Retinal pigment epithelial cell (primary cell): ENCODE measurements around the gene ATP2C2.

ENCODE experiments used
- DNase-seq: peaks from one replicate; pipeline ENCODE4 v3.0.0-alpha.2; 2010; ENCODE audit warnings: low read depth
- H3K4me3 ChIP-seq: 2 replicates; pipeline ENCODE4 v1.5.1; 2011; ENCODE audit warnings: mild to moderate bottlenecking, low read length, control low read depth, moderate library complexity
- TF ChIP-seq, protein P1 (sequence below): conservative IDR thresholded peaks from 2 replicates; pipeline ENCODE4 v1.5.1; 2011; ENCODE audit warnings: low read depth, low read length, control low read depth, inconsistent platforms

Gene ATP2C2

GRCh38 chr16:84451781-84452180 lies 83.4 kb downstream of the ATP2C2 start:
- TF ChIP-seq, protein P1, sequence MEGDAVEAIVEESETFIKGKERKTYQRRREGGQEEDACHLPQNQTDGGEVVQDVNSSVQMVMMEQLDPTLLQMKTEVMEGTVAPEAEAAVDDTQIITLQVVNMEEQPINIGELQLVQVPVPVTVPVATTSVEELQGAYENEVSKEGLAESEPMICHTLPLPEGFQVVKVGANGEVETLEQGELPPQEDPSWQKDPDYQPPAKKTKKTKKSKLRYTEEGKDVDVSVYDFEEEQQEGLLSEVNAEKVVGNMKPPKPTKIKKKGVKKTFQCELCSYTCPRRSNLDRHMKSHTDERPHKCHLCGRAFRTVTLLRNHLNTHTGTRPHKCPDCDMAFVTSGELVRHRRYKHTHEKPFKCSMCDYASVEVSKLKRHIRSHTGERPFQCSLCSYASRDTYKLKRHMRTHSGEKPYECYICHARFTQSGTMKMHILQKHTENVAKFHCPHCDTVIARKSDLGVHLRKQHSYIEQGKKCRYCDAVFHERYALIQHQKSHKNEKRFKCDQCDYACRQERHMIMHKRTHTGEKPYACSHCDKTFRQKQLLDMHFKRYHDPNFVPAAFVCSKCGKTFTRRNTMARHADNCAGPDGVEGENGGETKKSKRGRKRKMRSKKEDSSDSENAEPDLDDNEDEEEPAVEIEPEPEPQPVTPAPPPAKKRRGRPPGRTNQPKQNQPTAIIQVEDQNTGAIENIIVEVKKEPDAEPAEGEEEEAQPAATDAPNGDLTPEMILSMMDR, result no peak
- no peak for DNase-seq

GRCh38 chr16:84453061-84453752 lies 84.9 kb downstream of the ATP2C2 start:
- DNase-seq, result no peak
- H3K4me3 ChIP-seq, result no peak overlapping the region
- TF ChIP-seq, protein P1, result no peak

More at GRCh38 chr16:84451781-84452180, 83.4 kb downstream of the ATP2C2 start:
- no peak overlapping the region for H3K4me3 ChIP-seq

GRCh38 chr16:84454611-84455010 lies 86.3 kb downstream of the ATP2C2 start:
- H3K4me3 ChIP-seq, result no peak overlapping the region
- DNase-seq, result no peak
- TF ChIP-seq, protein P1, result no peak

DNA sequence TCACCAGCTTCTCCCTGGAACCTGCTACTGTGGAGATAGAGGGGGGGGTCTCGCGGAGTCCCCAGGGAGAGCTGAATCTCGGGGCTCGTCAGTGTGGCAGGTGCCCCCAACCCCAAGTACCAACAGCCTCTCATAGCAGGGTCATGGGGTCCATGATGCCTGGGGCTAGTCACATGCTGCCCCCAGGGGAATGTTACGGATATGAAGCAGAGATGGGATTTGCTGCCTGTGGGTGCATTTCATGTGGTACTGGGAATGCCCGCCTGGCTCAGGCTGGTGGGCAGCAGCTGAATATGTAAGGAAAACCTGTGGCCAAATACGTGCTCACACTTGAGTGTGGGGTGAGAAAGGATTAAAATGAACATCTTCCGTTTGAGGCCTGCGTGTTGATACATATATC lies 86.7 kb downstream of the ATP2C2 start:
- TF ChIP-seq, protein P1, result no peak
- no peak overlapping the region for H3K4me3 ChIP-seq
- DNase-seq, result no peak

DNA sequence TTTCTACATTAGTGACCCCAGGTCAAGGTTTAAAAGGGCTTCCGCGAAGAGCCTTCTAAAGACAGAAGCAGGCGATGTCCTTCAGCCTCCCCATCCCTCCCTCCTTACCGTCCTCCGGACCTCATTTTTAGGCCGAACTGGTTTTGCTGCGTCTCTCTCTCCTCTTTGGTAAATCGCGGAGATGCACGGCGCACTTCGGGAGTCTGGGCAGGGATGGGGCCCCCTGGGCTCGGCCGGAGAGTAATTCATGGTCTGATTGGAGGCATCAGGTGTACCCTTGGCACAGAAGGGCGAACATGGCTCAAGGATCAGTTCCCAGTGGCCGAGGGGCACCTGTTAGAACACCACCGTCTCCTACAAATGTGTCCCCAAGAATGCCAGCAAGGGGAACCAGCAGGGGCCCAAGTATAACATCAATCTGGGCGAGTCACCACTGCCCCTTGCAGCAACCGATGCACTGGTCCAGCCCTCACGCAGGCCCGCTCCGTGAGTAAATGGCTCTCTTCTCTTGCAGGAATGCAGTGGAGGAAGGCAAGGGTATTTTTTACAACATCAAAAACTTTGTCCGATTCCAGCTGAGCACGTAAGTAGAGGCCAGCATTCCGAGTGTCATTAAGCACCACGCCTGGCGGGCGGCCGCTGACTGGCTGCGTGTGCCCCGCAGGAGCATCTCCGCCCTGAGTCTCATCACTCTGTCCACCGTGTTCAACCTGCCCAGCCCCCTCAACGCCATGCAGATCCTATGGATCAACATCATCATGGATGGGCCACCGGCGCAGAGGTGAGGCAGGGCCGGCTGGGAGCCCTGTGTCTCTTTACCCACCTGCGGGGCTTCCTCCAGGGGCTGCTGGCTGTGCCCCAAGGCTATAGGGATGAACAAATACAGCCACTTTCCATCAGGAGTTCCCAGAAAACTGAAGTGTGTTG lies 90.5 kb downstream of the ATP2C2 start:
- TF ChIP-seq, protein P1, result no peak
- H3K4me3 ChIP-seq, result no peak overlapping the region
- no peak for DNase-seq

DNA sequence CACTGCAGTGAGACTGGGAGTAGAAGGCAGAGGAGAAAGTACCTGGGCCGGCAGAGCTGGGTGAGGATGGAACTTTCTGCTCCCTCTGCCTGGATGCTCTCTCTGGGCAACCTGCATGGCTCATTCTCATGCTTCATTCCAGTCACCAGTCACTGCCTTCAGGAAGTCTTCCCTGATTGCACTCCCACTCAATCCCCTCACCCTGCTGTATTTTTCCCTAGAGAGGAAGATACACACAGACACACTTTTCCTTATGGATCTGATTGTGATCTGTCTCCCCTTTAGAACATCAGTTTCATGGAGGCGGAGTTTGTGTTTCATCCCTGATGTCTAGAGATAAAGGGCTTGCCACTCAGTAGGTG lies 91.2 kb downstream of the ATP2C2 start:
- no peak for DNase-seq
- TF ChIP-seq, protein P1, result no peak
- H3K4me3 ChIP-seq, result no peak overlapping the region
